IMR-90 (cell line): ENCODE measurements around the gene PDGFC. TPM values are rescaled to one million over a fixed set of nuclear protein-coding genes. Genes with fewer than 3 reads are reported as not detected.

Source experiments
- ATAC-seq: fragments of 200-7000 bp; cut with Tn5 transposase; 2 replicates; pipeline ENCODE4 v1.9.1; 2020; ENCODE audit warnings: low read depth, mild to moderate bottlenecking, moderate library complexity
- BruUV-seq: library from RNA; stranded (reverse); fragments of 400-500 nt; replicated peaks from 2 replicates; lab custom pipeline; 2021; lab: Mats Ljungman, UMichigan
- CTCF ChIA-PET: fragments of 300-600 bp; formaldehyde crosslinking; extraction: SDS; loops from one replicate; lab custom pipeline; 2021; ENCODE audit warnings: antibody characterized with exemption; lab: Yijun Ruan, JAX
- POLR2A ChIA-PET: fragments of 300-600 bp; sonication (Branson Sonifier 250); formaldehyde crosslinking; loops from one replicate; lab custom pipeline; 2022; ENCODE audit warnings: antibody characterized with exemption; ENCODE audit not compliant: unreplicated experiment; lab: Charles Lee
- DNase-seq: peaks from one replicate; pipeline ENCODE4 v3.0.0; 2013
- H2AFZ ChIP-seq: replicated peaks from 2 replicates; pipeline ENCODE3; 2013; ENCODE audit warnings: low read length, mild to moderate bottlenecking; ENCODE audit not compliant: poor library complexity
- H2AK5ac ChIP-seq: 2 replicates; pipeline ENCODE4 v1.6.1; 2013; ENCODE audit warnings: low read depth, low read length, inconsistent platforms
- H2AK9ac ChIP-seq: replicated peaks from 2 replicates; pipeline ENCODE3; 2013; ENCODE audit warnings: mild to moderate bottlenecking, low read depth, low read length, moderate library complexity; ENCODE audit not compliant: poor library complexity
- H2BK120ac ChIP-seq: 2 replicates; pipeline ENCODE4 v1.6.1; 2013; ENCODE audit warnings: low read depth, low read length, inconsistent platforms
- H2BK15ac ChIP-seq: 3 replicates; pipeline ENCODE4 v1.6.1; 2013; ENCODE audit warnings: low read depth, low read length, inconsistent platforms
- H2BK20ac ChIP-seq: 2 replicates; pipeline ENCODE4 v1.6.1; 2013; ENCODE audit warnings: low read depth, mild to moderate bottlenecking, inconsistent platforms, low read length, moderate library complexity
- H2BK5ac ChIP-seq: 2 replicates; pipeline ENCODE4 v1.6.1; 2013; ENCODE audit warnings: mild to moderate bottlenecking, low read depth, low read length, inconsistent platforms; ENCODE audit not compliant: poor library complexity, severe bottlenecking
- H3K14ac ChIP-seq: replicated peaks from 2 replicates; pipeline ENCODE4 v1.6.1; 2013; ENCODE audit warnings: low read depth, low read length, inconsistent platforms
- H3K18ac ChIP-seq: 2 replicates; pipeline ENCODE4 v1.6.1; 2013; ENCODE audit warnings: low read depth, low read length, control low read depth
- H3K23ac ChIP-seq: 2 replicates; pipeline ENCODE4 v1.6.1; 2013; ENCODE audit warnings: low read depth, low read length, inconsistent platforms
- H3K27ac ChIP-seq: 2 replicates; pipeline ENCODE4 v1.5.1; 2013; ENCODE audit warnings: mild to moderate bottlenecking, control low read depth, low read length; ENCODE audit not compliant: insufficient read depth
- H3K27me3 ChIP-seq: 2 replicates; pipeline ENCODE4 v1.6.1; 2013; ENCODE audit warnings: low read length; ENCODE audit not compliant: control insufficient read depth, insufficient read depth
- H3K36me3 ChIP-seq: 2 replicates; pipeline ENCODE4 v1.6.1; 2013; ENCODE audit warnings: low read length, mixed read lengths; ENCODE audit not compliant: control insufficient read depth, insufficient read depth
- H3K4ac ChIP-seq: 2 replicates; pipeline ENCODE4 v1.6.1; 2013; ENCODE audit warnings: low read depth, low read length, inconsistent platforms
- H3K4me1 ChIP-seq: 2 replicates; pipeline ENCODE4 v1.6.1; 2013; ENCODE audit warnings: low read length, mixed read lengths; ENCODE audit not compliant: control insufficient read depth, insufficient read depth
- H3K4me2 ChIP-seq: 2 replicates; pipeline ENCODE4 v1.6.1; 2013; ENCODE audit warnings: low read depth, mild to moderate bottlenecking, control low read depth, low read length, moderate library complexity
- H3K4me3 ChIP-seq: 2 replicates; pipeline ENCODE4 v1.5.1; 2013; ENCODE audit warnings: low read depth, mild to moderate bottlenecking, control low read depth, low read length, moderate library complexity; ENCODE audit not compliant: insufficient read depth
- H3K56ac ChIP-seq: 2 replicates; pipeline ENCODE4 v1.6.1; 2013; ENCODE audit warnings: low read length, inconsistent platforms; ENCODE audit not compliant: insufficient read depth; ENCODE audit errors: extremely low read depth
- H3K79me1 ChIP-seq, 2 experiments: 2 replicates each; pipeline ENCODE4 v1.6.1; 2013; ENCODE audit warnings: low read length in 2 of 2, inconsistent platforms in 1 of 2, low read depth in 1 of 2
- H3K9ac ChIP-seq: 2 replicates; pipeline ENCODE4 v1.6.1; 2013; ENCODE audit warnings: low read depth, low read length, control low read depth
- H3K9me1 ChIP-seq: 2 replicates; pipeline ENCODE4 v1.6.1; 2013; ENCODE audit warnings: low read length, inconsistent platforms; ENCODE audit not compliant: insufficient read depth
- H3K9me3 ChIP-seq: 2 replicates; pipeline ENCODE4 v1.6.1; 2013; ENCODE audit warnings: low read length; ENCODE audit not compliant: control insufficient read depth, insufficient read depth
- H4K20me1 ChIP-seq: 2 replicates; pipeline ENCODE4 v1.6.1; 2013; ENCODE audit warnings: low read length, inconsistent platforms; ENCODE audit not compliant: insufficient read depth
- H4K5ac ChIP-seq: 2 replicates; pipeline ENCODE4 v1.6.1; 2013; ENCODE audit warnings: mild to moderate bottlenecking, low read depth, low read length, control low read depth
- H4K8ac ChIP-seq, 2 experiments: 2 replicates each; pipeline ENCODE4 v1.6.1; 2013; ENCODE audit warnings: low read depth in 2 of 2, low read length in 2 of 2, control low read depth in 1 of 2, inconsistent platforms in 1 of 2
- H4K91ac ChIP-seq: 2 replicates; pipeline ENCODE4 v1.6.1; 2013; ENCODE audit warnings: low read depth, low read length, inconsistent platforms; ENCODE audit not compliant: insufficient read depth
- BHLHE40 ChIP-seq: fragments of 150-350 bp; IDR thresholded peaks from 2 replicates; pipeline ENCODE4 v1.6.1; 2016; ENCODE audit warnings: mild to moderate bottlenecking, low read depth, low read length
- CEBPB ChIP-seq: IDR thresholded peaks from 2 replicates; pipeline ENCODE4 v1.6.1; 2012; ENCODE audit warnings: low read depth, low read length, improper control_type of control experiment
- CHD1 ChIP-seq: IDR thresholded peaks from 2 replicates; pipeline ENCODE4 v1.6.1; 2012; ENCODE audit warnings: low read depth, low read length, improper control_type of control experiment
- FOS ChIP-seq: fragments of 150-350 bp; IDR thresholded peaks from 2 replicates; pipeline ENCODE4 v1.6.1; 2016; ENCODE audit warnings: low read depth, low read length
- MAFK ChIP-seq: IDR thresholded peaks from 2 replicates; pipeline ENCODE4 v1.6.1; 2012; ENCODE audit warnings: low read depth, low read length, improper control_type of control experiment
- MAZ ChIP-seq: IDR thresholded peaks from 2 replicates; pipeline ENCODE4 v1.6.1; 2012; ENCODE audit warnings: low read depth, mild to moderate bottlenecking, low read length, improper control_type of control experiment, moderate library complexity, borderline replicate concordance
- MXI1 ChIP-seq: IDR thresholded peaks from 2 replicates; pipeline ENCODE4 v1.6.1; 2012; ENCODE audit warnings: low read depth, mild to moderate bottlenecking, low read length, moderate library complexity, borderline replicate concordance
- NFE2L2 ChIP-seq: fragments of 150-350 bp; IDR thresholded peaks from 2 replicates; pipeline ENCODE4 v1.6.1; 2016; ENCODE audit warnings: low read depth, mild to moderate bottlenecking, low read length
- POLR2A ChIP-seq: IDR thresholded peaks from 2 replicates; pipeline ENCODE4 v1.6.1; 2012; ENCODE audit warnings: mild to moderate bottlenecking, low read depth, low read length
- RAD21 ChIP-seq: IDR thresholded peaks from 2 replicates; pipeline ENCODE4 v1.6.1; 2012; ENCODE audit warnings: low read length, improper control_type of control experiment
- RCOR1 ChIP-seq: IDR thresholded peaks from 2 replicates; pipeline ENCODE4 v1.6.1; 2012; ENCODE audit warnings: mild to moderate bottlenecking, low read length, improper control_type of control experiment; ENCODE audit not compliant: insufficient replicate concordance
- RFX5 ChIP-seq: IDR thresholded peaks from 2 replicates; pipeline ENCODE4 v1.8.0; 2012; ENCODE audit warnings: low read depth, mild to moderate bottlenecking, low read length, moderate library complexity
- WGBS, 2 experiments: methylation state at CpG; one replicate each; pipeline versions ENCODE4 v1.1.5 to v1.1.7; 2013; ENCODE audit warnings: missing lambda C conversion rate in 2 of 2; ENCODE audit not compliant: insufficient read length in 1 of 2; ENCODE audit errors: extremely low coverage in 2 of 2; 5-methylcytosine and 5-hydroxymethylcytosine counted together
- dilution Hi-C: fragments of 300-500 bp; cut with HindIII; formaldehyde crosslinking; loops from one replicate; pipeline ENCODE4 v1.14.3; 2018; ENCODE audit warnings: low sequenced_read_pairs; ENCODE audit not compliant: unreplicated experiment
- in situ Hi-C: fragments of 300-500 bp; cut with MboI; formaldehyde crosslinking; loops from 3 replicates; pipeline ENCODE4 v1.14.3; 2019; ENCODE audit warnings: low sequenced_read_pairs, inconsistent platforms, mixed read lengths
- intact Hi-C: fragments of 100-400 bp; cut with micrococcal nuclease; formaldehyde crosslinking; loops from 2 replicates; pipeline ENCODE4 v1.10.0; 2022
- polyA plus RNA-seq, 3 experiments: library from polyadenylated mRNA; depleted of rRNA; stranded (reverse); fragments of >200 nt; gene quantifications; 2 replicates each; pipeline ENCODE4 v1.2.3, GENCODE V29; 2012; ENCODE audit warnings: low replicate concordance in 1 of 3
- total RNA-seq: library from RNA; depleted of rRNA; stranded (reverse); fragments of >200 nt; gene quantifications from 2 replicates; pipeline ENCODE4 v1.2.3, GENCODE V29; 2012
- TF ChIP-seq, protein P1 (sequence below): conservative IDR thresholded peaks from 2 replicates; pipeline ENCODE4 v1.5.1; 2012; ENCODE audit warnings: mild to moderate bottlenecking, low read depth, low read length, improper control_type of control experiment
- TF ChIP-seq, protein P2 (sequence below): fragments of 150-350 bp; IDR thresholded peaks from 2 replicates; pipeline ENCODE4 v1.6.1; 2017; ENCODE audit warnings: mild to moderate bottlenecking, antibody characterized with exemption, low read length, low read depth

The PDGFC gene
- total and polyA plus RNA-seq, 2 of the 4 experiments (the other 2 are of a cell fraction), result 19.8 to 90.7 TPM

DNA sequence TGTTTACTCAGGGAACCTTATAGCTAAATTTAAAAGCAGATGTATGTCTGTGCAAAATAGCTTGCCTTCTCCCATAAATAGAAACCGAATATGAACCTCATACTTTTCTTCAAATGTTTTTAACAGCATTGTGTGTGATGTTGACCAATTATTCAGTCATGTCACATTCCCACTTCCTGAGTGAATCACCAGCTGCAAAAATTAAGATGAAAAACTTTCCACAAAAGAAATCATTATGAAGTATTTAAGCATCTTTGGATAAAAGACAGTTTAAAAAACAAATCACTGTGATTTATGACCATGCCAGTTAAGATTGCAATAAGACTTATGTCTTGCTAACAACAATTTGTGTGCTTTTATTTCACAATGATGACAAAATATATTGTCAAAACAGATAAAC is 220.1 kb downstream of the PDGFC start:
- peak overlapping the region; percentile 11 for H2BK5ac ChIP-seq
- H3K4me3 ChIP-seq, result no peak overlapping the region
- no peak overlapping the region for H4K91ac ChIP-seq
- CTCF ChIA-PET, result interaction anchor here (0.8 kb wide), 1 partner anchor 84 kb away, joined by 6 read pairs; no protein-coding TSS in a partner anchor
- H3K79me1 ChIP-seq, result no peaks in the 10 kb centered on the region
- no peak overlapping the region for H2BK20ac ChIP-seq
- no peak overlapping the region for H3K4ac ChIP-seq
- peak overlapping the region; percentile 6; the same call in 1 of the 2 replicates for H3K4me2 ChIP-seq
- no peak overlapping the region for H3K14ac ChIP-seq
- DNase-seq (peak; percentile 42), ATAC-seq (no peak; the same call in 1 of the 2 replicates)
- H3K4me1 ChIP-seq, result no peaks in the 10 kb centered on the region
- H2AFZ ChIP-seq, result no peak overlapping the region
- dilution Hi-C loops, result no loop called here
- H3K36me3 ChIP-seq, result no peaks in the 10 kb centered on the region
- no peak overlapping the region for H2AK5ac ChIP-seq
- H4K20me1 ChIP-seq, result no peaks in the 10 kb centered on the region
- intact Hi-C loops, result no loop called here
- no peaks in the 10 kb centered on the region for H3K9me1 ChIP-seq
- H3K56ac ChIP-seq, result no peak overlapping the region
- H4K8ac ChIP-seq, result no peak overlapping the region
- no peak overlapping the region; the same call in 2 of the 3 replicates for H2BK15ac ChIP-seq
- H3K9ac ChIP-seq, result no peak overlapping the region
- H2BK120ac ChIP-seq, result no peak overlapping the region
- H3K27ac ChIP-seq, result no peak overlapping the region
- no peaks in the 10 kb centered on the region for H3K27me3 ChIP-seq
- H2AK9ac ChIP-seq, result no peak overlapping the region
- H3K18ac ChIP-seq, result no peak overlapping the region
- H3K23ac ChIP-seq, result no peak overlapping the region
- POLR2A ChIA-PET, result no interaction called here
- no TSS peak for BruUV-seq
- no peak overlapping the region for H4K5ac ChIP-seq
- no peak for TF ChIP-seq CEBPB
- TF ChIP-seq RFX5, result no peak
- no peak for TF ChIP-seq MXI1
- TF ChIP-seq RCOR1, result no peak
- TF ChIP-seq NFE2L2, result no peak
- no peak for TF ChIP-seq RAD21
- TF ChIP-seq MAZ, result no peak
- TF ChIP-seq CHD1, result no peak
- TF ChIP-seq, protein P1, sequence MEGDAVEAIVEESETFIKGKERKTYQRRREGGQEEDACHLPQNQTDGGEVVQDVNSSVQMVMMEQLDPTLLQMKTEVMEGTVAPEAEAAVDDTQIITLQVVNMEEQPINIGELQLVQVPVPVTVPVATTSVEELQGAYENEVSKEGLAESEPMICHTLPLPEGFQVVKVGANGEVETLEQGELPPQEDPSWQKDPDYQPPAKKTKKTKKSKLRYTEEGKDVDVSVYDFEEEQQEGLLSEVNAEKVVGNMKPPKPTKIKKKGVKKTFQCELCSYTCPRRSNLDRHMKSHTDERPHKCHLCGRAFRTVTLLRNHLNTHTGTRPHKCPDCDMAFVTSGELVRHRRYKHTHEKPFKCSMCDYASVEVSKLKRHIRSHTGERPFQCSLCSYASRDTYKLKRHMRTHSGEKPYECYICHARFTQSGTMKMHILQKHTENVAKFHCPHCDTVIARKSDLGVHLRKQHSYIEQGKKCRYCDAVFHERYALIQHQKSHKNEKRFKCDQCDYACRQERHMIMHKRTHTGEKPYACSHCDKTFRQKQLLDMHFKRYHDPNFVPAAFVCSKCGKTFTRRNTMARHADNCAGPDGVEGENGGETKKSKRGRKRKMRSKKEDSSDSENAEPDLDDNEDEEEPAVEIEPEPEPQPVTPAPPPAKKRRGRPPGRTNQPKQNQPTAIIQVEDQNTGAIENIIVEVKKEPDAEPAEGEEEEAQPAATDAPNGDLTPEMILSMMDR, result no peak
- no peak for TF ChIP-seq BHLHE40
- no peak for TF ChIP-seq FOS
- no peak for TF ChIP-seq POLR2A
- TF ChIP-seq, protein P2, sequence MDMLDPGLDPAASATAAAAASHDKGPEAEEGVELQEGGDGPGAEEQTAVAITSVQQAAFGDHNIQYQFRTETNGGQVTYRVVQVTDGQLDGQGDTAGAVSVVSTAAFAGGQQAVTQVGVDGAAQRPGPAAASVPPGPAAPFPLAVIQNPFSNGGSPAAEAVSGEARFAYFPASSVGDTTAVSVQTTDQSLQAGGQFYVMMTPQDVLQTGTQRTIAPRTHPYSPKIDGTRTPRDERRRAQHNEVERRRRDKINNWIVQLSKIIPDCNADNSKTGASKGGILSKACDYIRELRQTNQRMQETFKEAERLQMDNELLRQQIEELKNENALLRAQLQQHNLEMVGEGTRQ, result no peak
- TF ChIP-seq MAFK, result no peak
- in situ Hi-C loops, result loop anchor here (25.0 kb wide), 1 partner anchor 789 kb away; the partner anchor contains the start of gene CTSO
- no peaks in the 10 kb centered on the region for H3K9me3 ChIP-seq
- no CpG with 5 or more reads among the region's 1 CpG for WGBS, 2 experiments
